Measurements from ENCODE around the gene RNF126.
"Not testable (repeated sequence)": the region's sequence is repeated elsewhere in the genome, so short reads cannot be mapped to it uniquely, and the experiment has no call there.

Gene RNF126

GRCh38 chr19:609004-609346 is 54.0 kb downstream of the RNF126 start:
- DNase-seq, result no peak

- DNase-seq, result no peak
Observed at GRCh38 chr19:608155-609003, 54.6 kb downstream of the RNF126 start.

- DNase-seq, result no peak
Observed at GRCh38 chr19:607301-608154, 55.5 kb downstream of the RNF126 start.

GRCh38 chr19:605061-605971 is 57.7 kb downstream of the RNF126 start:
- not testable (repeated sequence) for DNase-seq

GRCh38 chr19:604355-604754 is 58.7 kb downstream of the RNF126 start:
- no peak for DNase-seq

GRCh38 chr19:603779-604178 is 59.2 kb downstream of the RNF126 start:
- DNase-seq, result not testable (repeated sequence)

GRCh38 chr19:603302-603639 is 59.7 kb downstream of the RNF126 start:
- DNase-seq, result not testable (repeated sequence)

GRCh38 chr19:602391-603301 is 60.4 kb downstream of the RNF126 start:
- no peak for DNase-seq

GRCh38 chr19:601790-602189 is 61.2 kb downstream of the RNF126 start:
- DNase-seq, result no peak

- DNase-seq, result no peak
Observed at GRCh38 chr19:601310-601709, 61.7 kb downstream of the RNF126 start.

Data from NCI-H1092 treated with DMSO at 0.1 percent for 48 hours (cell line).